Left lung (tissue), 10 donors: ENCODE results near the gene CD93. TPM values are rescaled to one million over a fixed set of nuclear protein-coding genes. Genes with fewer than 3 reads are reported as not detected.

Experiments used
- ATAC-seq: fragments of 200-7000 bp; cut with Tn5 transposase; one replicate; pipeline ENCODE4 v1.9.1; 2020; ENCODE audit warnings: moderate library complexity
- DNase-seq, 4 donors: peaks; one replicate each; pipeline ENCODE4 v3.0.0-alpha.2; 2013 to 2020
- H3K27ac ChIP-seq, 2 donors: fragments of 200-600 bp; sonication (generic) in 1 of 2; one replicate each; pipeline versions ENCODE4 v1.5.0 to v1.8.0; 2020 to 2021
- H3K27me3 ChIP-seq, 2 donors: fragments of 200-600 bp; sonication (generic) in 1 of 2; one replicate each; pipeline versions ENCODE4 v1.5.0 to v1.8.0; 2020 to 2021
- H3K36me3 ChIP-seq, 2 donors: fragments of 200-600 bp; sonication (generic) in 1 of 2; one replicate each; pipeline versions ENCODE4 v1.5.0 to v1.8.0; 2020 to 2021
- H3K4me1 ChIP-seq, 2 donors: fragments of 200-600 bp; one replicate each; pipeline ENCODE4 v1.8.0; 2021
- H3K4me3 ChIP-seq, 2 donors: fragments of 200-600 bp; sonication (generic) in 1 of 2; one replicate each; pipeline versions ENCODE4 v1.5.0 to v1.8.0; 2020 to 2021; ENCODE audit warnings: mild to moderate bottlenecking in 1 of 2
- H3K9me3 ChIP-seq, 2 donors: fragments of 200-600 bp; sonication (generic) in 1 of 2; one replicate each; pipeline versions ENCODE4 v1.5.0 to v1.8.0; 2020 to 2021
- intact Hi-C, 2 donors: fragments of 100-400 bp; cut with DNase I; formaldehyde crosslinking; loops; one replicate each; pipeline versions ENCODE4 v1.11.2 to v1.14.2; 2022
- polyA plus RNA-seq, 6 donors: library from polyadenylated mRNA; unstranded; fragments of 120-200 nt; gene quantifications; one replicate each; pipeline ENCODE4 v1.2.1, GENCODE V29; 2013; ENCODE audit not compliant: insufficient read length in 6 of 6
- total RNA-seq, 2 donors: library from RNA; stranded (reverse); fragmentation: NEBNext Ultra II Directional; extraction: Animal tissue kit (Norgen Biotek cat#: 25700); gene quantifications; one replicate each; pipeline ENCODE4 v1.2.1, GENCODE V29; 2021
- TF ChIP-seq, protein P1 (sequence below), 2 donors: fragments of 200-600 bp; sonication (generic) in 1 of 2; IDR thresholded peaks; one replicate each; pipeline versions ENCODE4 v1.5.0 to v1.8.0; 2021; ENCODE audit warnings: antibody characterized with exemption in 2 of 2
- donor health status: DM: no; HTN: yes; CAD: no.
- donor health status: DM: no; HTN: no; CAD: no.

Gene CD93
- total and polyA plus RNA-seq, 8 donors = 71.2 to 221 (median 180) TPM

DNA sequence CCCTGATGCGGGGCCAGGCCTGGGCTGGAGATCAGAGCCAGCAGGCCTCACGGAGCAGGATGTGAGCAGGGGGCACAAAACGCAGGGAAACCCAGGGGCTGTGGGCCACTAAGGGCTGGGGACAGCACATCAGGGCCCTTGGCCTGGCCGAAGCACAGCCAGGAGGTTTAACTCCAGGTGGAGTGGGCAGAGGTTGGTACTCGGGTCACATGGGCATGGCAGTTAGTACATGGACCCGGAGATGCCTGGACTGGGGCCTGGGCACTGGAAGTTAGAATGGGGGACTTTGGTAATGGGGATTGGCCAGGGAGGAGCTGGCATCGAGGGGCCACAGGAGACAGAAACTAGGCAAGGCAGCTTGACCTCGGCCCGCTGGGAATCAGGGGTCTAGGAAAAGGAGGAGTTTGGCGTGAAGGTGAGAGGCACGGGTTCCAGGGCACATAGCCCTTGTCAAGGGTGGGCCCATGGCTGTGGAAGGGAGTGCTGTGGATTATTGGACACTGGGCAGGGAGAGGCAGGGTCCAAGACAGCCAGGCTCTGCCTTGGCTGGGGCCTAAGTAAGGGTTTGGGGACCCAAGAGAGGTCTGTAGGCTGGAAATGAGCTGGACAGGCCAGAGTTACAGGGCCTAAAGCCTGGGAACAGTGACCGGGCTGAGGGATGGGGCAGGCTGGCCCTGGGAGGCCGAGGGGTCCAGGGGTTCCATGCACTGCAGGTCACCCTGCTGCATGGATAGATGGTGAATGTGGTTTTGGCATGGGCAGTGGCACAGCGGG, 41.6 kb upstream of the CD93 start:
- no peaks in the 10 kb centered on the region for H3K27me3 ChIP-seq
- DNase-seq (peak in 1 of 4 donors; percentile 28), ATAC-seq (no peak)
- H3K36me3 ChIP-seq = no peaks in the 10 kb centered on the region
- TF ChIP-seq, protein P1, sequence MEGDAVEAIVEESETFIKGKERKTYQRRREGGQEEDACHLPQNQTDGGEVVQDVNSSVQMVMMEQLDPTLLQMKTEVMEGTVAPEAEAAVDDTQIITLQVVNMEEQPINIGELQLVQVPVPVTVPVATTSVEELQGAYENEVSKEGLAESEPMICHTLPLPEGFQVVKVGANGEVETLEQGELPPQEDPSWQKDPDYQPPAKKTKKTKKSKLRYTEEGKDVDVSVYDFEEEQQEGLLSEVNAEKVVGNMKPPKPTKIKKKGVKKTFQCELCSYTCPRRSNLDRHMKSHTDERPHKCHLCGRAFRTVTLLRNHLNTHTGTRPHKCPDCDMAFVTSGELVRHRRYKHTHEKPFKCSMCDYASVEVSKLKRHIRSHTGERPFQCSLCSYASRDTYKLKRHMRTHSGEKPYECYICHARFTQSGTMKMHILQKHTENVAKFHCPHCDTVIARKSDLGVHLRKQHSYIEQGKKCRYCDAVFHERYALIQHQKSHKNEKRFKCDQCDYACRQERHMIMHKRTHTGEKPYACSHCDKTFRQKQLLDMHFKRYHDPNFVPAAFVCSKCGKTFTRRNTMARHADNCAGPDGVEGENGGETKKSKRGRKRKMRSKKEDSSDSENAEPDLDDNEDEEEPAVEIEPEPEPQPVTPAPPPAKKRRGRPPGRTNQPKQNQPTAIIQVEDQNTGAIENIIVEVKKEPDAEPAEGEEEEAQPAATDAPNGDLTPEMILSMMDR (IDR thresholded peaks at IDR 0.05) = no peak
- intact Hi-C loops = no loop called here
- no peaks in the 10 kb centered on the region for H3K9me3 ChIP-seq
- no peak overlapping the region for H3K4me3 ChIP-seq
- H3K27ac ChIP-seq = peak overlapping the region in 1 of 2 donors; percentile 91
- H3K4me1 ChIP-seq = peaks cover 5 to 88% of the 10 kb centered on the region in 2 donors

DNA sequence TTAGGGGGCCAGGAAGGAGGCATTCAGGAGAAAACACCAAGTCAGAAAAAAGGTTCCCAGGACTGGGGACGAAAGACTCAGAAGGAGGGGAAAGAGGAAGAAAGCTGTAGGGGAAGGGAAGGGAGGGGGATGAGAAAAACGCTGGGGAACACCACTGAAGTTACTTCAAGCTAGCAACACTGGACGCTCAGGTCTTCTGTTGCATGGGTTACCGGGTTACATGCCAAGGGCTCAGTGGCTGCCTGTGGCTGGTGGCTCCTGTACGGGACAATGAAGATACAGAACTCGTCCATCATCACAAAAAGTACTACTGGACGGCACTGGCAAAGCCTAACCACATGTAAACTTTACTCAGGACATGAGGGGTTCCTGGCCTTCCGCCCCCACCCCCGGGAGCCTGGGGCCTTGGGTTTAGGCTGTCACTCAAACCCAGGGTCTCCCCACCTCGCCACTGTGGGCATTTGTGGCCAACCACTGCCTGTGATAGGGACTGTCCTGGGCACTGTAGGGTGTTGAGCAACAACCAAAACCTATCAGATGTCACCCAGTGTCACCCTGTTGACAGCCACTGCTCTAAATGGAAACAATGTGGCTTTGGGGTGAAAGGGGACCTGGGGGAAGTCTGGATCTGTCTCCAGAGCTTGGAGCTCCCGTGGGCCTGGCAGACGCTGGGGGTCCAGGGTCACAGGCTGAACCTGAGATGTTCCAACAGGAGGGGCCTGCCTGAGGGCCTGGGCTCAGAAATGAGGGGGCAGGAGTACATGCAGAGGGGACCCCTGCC, 40.3 kb upstream of the CD93 start:
- Histone ChIP-seq H3K4me1 (peaks cover 5 to 84% of the 10 kb centered on the region in 2 donors), H3K27me3 (no peaks in the 10 kb centered on the region), H3K27ac (peak overlapping the region in 1 of 2 donors; percentile 91), H3K36me3 (no peaks in the 10 kb centered on the region), H3K4me3 (no peak overlapping the region), H3K9me3 (no peaks in the 10 kb centered on the region)
- ATAC-seq = peak; percentile 46
- TF ChIP-seq, protein P1 (IDR thresholded peaks at IDR 0.05) = no peak
- DNase-seq = peak in 1 of 4 donors; percentile 34
- intact Hi-C loops = no loop called here

DNA sequence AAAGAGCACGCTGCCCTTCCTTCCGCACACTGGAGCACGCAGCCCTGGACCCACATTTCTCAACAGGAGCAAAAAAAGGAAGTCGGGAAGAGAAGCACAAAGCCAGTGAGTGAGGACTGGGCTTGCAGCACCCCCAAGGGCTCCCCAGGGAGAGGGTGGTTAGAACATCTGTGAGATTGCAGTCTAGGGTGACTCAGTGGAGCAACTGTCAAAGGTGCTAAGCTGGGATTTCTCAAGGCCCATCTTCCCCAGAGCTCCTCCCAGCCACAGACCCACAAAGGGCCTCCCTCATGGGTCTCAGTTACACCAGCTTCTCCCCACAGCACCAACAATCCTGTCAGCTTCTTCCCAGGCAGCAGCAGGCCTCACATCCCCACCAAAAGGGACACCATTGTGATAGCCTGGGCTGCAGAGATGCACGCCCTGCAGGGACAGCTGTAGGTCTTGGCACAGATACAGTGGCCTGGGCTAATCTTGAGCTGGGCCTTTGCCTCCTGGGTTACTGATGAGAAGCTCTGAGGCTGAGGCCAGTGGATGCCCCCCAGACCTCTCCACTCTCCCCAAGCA, 39.6 kb upstream of the CD93 start:
- intact Hi-C loops = no loop called here
- Histone ChIP-seq H3K27me3 (no peaks in the 10 kb centered on the region), H3K4me3 (no peak overlapping the region), H3K36me3 (no peaks in the 10 kb centered on the region), H3K4me1 (peaks cover 5 to 84% of the 10 kb centered on the region in 2 donors), H3K9me3 (no peaks in the 10 kb centered on the region), H3K27ac (peak overlapping the region in 1 of 2 donors; percentile 91)
- peak in 2 of 4 donors; percentile 82 to 87 for DNase-seq
- ATAC-seq = peak; percentile 75
- TF ChIP-seq, protein P1 (IDR thresholded peaks at IDR 0.05) = no peak

DNA sequence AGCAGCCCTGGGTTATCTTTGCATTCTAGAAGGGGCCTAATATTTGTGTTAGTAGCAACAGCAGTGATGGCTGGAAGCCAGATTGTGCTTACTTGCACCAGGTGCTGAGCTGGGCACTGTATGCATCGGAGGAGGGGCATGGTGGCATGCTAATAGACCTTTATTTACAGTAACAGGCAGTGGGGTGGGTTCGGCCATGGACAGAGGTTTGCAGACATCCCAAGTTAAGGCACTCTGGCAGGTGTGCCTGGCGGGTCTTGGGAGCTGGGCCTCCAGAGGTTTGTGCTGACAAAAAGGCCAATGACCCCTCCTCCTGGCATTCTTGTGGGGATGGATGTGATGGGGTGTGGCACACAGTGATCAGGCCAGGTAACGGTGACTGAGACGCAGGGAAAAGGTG, 39.0 kb upstream of the CD93 start:
- no peaks in the 10 kb centered on the region for H3K27me3 ChIP-seq
- no peaks in the 10 kb centered on the region for H3K36me3 ChIP-seq
- peak overlapping the region; percentile 13 to 91 for H3K27ac ChIP-seq
- TF ChIP-seq, protein P1 (IDR thresholded peaks at IDR 0.05) = no peak
- H3K4me1 ChIP-seq = peaks cover 5 to 84% of the 10 kb centered on the region in 2 donors
- no peak overlapping the region for H3K4me3 ChIP-seq
- no peaks in the 10 kb centered on the region for H3K9me3 ChIP-seq
- intact Hi-C loops = no loop called here
- ATAC-seq = no peak
- DNase-seq = no peak

DNA sequence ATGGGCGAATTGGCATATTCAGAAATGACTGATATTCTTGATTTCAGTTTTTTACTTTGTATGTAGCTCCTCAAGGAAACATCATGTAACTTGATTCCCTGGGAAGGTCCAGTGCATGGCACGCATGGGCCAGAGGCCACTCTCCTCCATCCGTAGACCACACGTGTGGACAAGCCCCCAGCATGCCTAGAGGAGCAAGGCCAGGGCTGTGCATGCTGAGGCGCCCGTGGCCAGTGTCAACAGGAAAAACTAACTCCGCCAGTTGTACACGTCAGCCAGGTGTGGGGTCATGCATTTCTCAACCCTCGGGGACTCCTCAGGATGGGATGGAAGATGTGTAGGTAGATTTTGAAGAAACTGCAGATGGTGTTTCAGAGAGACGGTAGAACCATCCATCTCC, 37.8 kb upstream of the CD93 start:
- DNase-seq (peak in 1 of 4 donors; percentile 22), ATAC-seq (no peak)
- Histone ChIP-seq H3K4me1 (peaks cover 5 to 83% of the 10 kb centered on the region in 2 donors), H3K36me3 (no peaks in the 10 kb centered on the region), H3K9me3 (no peaks in the 10 kb centered on the region), H3K27me3 (no peaks in the 10 kb centered on the region), H3K4me3 (no peak overlapping the region), H3K27ac (no peak overlapping the region)
- TF ChIP-seq, protein P1 (IDR thresholded peaks at IDR 0.05) = no peak
- intact Hi-C loops = no loop called here
